ENCODE results near the gene CEP162.
"Not testable (repeated sequence)": the region's sequence is repeated elsewhere in the genome, so short reads cannot be mapped to it uniquely, and the experiment has no call there.

Gene CEP162

DNA sequence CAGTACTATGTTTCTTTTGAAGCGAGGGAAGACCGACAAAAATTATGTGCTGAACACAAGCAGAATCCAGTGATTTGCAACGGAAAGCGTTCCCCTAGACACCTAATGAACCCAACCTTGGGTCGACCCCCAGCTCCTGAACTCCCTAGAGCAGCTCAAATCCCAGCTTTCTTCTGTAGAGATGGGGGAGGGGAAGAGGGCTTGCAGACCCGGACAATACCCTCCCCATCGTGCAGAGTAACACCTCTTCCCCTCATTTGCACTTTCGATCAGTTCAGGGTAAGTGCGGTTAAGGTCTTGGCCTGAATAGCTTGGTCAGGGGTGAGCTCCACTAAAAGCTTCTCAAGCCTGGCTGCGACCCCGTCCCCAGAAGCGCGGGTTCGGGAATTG lies 404 bp downstream of the CEP162 start:
- DNase-seq (ENCODE audit: low read depth in 2 of 2, low spot score in 1 of 2), result no peak

- no peak for DNase-seq (ENCODE audit: low read depth in 2 of 2, low spot score in 1 of 2)
Measured at GRCh38 chr6:84224251-84224650, 3.2 kb downstream of the CEP162 start.

- DNase-seq (ENCODE audit: low read depth in 2 of 2, low spot score in 1 of 2), result not testable (repeated sequence)
Measured at GRCh38 chr6:84223608-84224007, 3.8 kb downstream of the CEP162 start.

DNA sequence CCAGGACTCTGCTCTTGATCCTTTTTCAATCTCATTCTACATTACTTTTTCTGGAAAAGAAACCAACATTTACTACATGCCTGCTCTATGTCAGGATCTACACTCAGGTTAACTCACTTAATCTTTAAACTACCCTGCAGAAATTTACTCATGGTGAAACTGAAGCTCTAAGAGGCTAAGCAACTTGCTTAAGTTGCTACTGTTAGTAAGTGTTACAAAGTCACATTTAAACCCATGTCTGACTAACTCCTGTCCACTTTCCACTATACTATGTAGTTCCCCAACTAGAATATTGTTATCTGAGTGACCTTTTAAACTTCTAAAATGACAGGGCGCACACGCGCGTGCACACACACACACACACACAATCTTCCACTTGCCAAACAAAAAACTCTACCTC lies 5.0 kb downstream of the CEP162 start:
- DNase-seq (ENCODE audit: low read depth in 2 of 2, low spot score in 1 of 2), result no peak

GRCh38 chr6:84220809-84221409 lies 6.5 kb downstream of the CEP162 start:
- DNase-seq (ENCODE audit: low read depth in 2 of 2, low spot score in 1 of 2), result no peak

- no peak for DNase-seq (ENCODE audit: low read depth in 2 of 2, low spot score in 1 of 2)
Measured at GRCh38 chr6:84218091-84218490, 9.4 kb downstream of the CEP162 start.

GRCh38 chr6:84213217-84213616 lies 14.2 kb downstream of the CEP162 start:
- no peak for DNase-seq (ENCODE audit: low read depth in 2 of 2, low spot score in 1 of 2)

- no peak for DNase-seq (ENCODE audit: low read depth in 2 of 2, low spot score in 1 of 2)
Measured at GRCh38 chr6:84204011-84204410, 23.4 kb downstream of the CEP162 start.

GRCh38 chr6:84199987-84200386 lies 27.5 kb downstream of the CEP162 start:
- not testable (repeated sequence) for DNase-seq (ENCODE audit: low read depth in 2 of 2, low spot score in 1 of 2)

DNA sequence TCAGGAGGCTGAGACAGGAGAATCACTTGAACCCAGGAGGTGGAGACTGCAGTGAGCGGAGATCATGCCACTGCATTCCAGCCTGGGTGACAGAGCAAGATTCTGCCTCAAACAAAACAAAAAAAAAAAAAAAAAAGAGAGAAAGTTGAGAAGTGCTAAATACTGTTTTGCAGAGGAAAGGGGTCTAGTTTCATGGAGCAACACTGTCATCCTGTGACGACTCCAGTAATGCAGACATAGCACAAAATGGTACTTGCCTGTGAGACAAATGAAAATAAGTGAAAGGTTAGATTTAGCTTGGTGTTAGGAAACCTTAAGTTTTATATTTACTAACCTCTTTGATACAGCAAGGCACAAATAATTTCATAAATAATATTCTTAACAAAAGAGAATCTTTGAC lies 29.7 kb downstream of the CEP162 start:
- DNase-seq (ENCODE audit: low read depth in 2 of 2, low spot score in 1 of 2), result no peak

DNA sequence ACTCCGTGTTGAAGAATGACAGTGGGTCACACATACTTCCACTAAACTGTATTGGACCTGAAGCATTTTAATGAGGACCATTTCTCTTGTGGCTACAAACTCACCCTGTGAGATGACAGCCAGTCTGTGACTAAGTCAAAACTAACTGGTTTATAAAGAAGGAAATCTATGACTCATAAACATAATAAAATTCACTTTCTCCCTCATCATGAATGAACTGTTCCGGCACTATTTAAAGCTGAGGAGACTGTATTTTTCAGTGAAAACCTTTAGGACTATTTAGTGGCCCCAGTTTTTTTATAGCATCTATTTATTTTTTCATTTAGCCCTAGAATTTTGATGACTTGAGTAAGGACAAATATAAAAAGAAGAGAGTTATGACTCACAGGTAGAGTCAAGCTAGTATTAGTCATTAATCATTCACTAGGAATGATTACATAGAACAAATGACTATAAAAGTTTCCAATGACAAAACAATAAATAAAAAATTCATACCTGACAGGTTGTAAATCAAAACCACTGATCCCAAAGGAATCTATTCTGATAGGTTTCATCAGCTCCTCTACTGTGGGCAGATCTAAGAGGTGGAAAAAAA lies 34.2 kb downstream of the CEP162 start:
- no peak for DNase-seq (ENCODE audit: low read depth in 2 of 2, low spot score in 1 of 2)

GRCh38 chr6:84191802-84192201 lies 35.6 kb downstream of the CEP162 start:
- DNase-seq (ENCODE audit: low read depth in 2 of 2, low spot score in 1 of 2), result no peak

GRCh38 chr6:84189356-84189755 lies 38.1 kb downstream of the CEP162 start:
- DNase-seq (ENCODE audit: low read depth in 2 of 2, low spot score in 1 of 2), result not testable (repeated sequence)

DNA sequence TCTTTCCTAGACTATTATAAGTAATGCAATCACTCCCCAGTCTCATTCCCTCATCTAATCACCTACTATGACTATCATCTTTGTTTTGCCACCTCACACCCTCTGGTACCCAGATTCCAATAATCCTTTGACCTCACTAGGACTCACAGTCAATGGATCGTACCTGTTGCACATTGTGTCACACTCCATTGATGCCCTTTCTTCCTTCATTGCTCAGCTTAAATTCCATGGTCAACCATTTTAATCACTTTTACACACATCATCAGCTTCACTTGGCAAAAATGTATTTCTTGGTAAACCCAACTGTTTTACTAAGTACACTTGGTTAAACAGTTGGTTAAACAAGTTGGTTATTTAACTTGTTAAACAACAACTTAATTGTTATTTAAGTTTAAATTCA lies 44.0 kb downstream of the CEP162 start:
- no peak for DNase-seq (ENCODE audit: low read depth in 2 of 2, low spot score in 1 of 2)

DNA sequence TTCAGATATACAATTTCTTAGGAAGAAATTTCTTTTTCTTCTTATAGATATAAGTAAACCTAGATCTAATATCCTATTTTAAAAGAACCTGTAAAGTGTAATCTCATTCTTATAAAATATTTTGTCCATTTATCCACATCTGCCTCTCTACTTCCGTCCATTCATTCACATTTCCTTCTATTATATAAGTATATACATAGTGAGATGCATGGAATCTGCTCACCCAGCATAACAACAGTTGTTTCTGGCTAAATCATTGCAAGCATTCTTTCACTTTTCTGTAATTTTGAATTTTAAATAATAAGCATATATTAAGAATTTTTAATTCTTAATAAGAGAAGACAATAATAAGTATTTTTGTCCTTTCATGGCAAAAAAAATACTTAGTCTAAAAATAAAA lies 45.4 kb downstream of the CEP162 start:
- DNase-seq (ENCODE audit: low read depth in 2 of 2, low spot score in 1 of 2), result no peak

GRCh38 chr6:84177241-84177640 lies 50.2 kb downstream of the CEP162 start:
- DNase-seq (ENCODE audit: low read depth in 2 of 2, low spot score in 1 of 2), result no peak

DNA sequence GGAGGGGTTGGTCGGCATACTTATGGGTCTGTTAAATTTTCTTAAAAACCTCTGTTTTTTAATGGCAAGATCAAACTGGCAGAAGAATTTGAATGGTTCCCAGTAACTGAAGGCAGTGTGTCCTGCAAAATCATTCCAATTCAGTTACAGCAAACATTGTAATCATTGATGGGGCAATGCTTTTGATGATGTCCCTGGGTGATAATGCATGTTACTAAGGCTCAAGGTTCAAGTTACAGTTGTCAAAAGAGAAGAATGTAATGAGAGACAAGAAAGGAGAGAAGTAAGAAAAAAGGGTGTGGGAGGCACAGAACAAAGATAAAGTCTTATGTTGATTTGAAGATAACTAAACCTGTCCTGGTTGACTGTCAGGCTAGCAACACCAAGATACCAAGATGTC lies 54.9 kb downstream of the CEP162 start:
- DNase-seq (ENCODE audit: low read depth in 2 of 2, low spot score in 1 of 2), result no peak

- DNase-seq (ENCODE audit: low read depth in 2 of 2, low spot score in 1 of 2), result no peak
Measured at GRCh38 chr6:84172080-84172479, 55.4 kb downstream of the CEP162 start.

DNA sequence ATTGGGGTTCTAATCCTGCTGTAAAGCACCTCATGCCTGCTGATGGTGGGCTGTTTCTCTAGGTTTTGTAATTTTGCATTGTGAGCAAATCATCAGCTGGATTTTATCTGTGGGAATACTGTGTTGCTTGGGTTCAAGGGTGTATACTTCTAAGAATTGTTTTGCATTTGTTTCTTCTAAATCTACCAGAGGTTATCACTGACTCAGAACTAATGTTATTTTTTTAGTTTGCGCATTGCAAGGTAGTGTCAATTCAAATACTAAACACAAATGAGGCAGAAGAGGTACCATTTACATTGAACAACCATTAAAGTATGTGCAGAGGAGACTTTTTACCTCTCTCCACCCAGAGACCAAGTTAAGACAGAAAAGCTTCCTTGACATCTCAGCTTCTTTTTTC lies 60.0 kb downstream of the CEP162 start:
- DNase-seq (ENCODE audit: low read depth in 2 of 2, low spot score in 1 of 2), result no peak

DNA sequence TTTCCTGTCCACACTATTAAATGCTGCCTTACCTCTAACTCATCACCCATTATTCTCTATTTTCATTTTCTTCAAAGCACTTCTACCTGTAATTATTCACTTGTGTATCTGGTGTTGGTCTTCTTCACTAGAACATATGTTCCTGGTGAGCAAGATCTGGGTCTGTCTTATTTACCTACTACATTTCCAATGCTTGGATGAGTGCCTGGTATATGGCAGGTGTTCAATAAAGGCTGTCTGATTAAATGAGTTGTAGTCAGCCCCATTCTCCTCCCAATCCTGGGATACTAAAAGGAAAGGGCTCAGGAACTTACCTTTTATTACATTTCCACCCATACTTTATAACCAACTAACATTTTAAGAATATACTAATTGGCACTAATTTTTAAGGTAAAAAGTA lies 61.0 kb downstream of the CEP162 start:
- DNase-seq (ENCODE audit: low read depth in 2 of 2, low spot score in 1 of 2), result no peak

DNA sequence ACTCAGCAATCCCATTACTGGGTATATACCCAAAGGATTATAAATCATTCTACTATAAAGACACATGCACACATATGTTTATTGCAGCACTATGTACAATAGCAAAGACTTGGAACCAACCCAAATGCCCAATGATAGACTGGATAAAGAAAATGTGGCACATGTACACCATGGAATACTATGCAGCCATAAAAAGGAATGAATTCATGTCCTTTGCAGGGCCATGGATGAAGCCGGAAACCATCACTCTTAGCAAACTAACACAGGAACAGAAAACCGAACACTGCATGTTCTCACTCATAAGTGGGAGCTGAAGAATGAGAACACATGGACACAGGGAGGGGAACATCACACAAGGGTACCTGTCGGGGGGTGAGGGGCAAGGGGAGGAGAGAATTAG lies 63.1 kb downstream of the CEP162 start:
- DNase-seq (ENCODE audit: low read depth in 2 of 2, low spot score in 1 of 2), result not testable (repeated sequence)

DNA sequence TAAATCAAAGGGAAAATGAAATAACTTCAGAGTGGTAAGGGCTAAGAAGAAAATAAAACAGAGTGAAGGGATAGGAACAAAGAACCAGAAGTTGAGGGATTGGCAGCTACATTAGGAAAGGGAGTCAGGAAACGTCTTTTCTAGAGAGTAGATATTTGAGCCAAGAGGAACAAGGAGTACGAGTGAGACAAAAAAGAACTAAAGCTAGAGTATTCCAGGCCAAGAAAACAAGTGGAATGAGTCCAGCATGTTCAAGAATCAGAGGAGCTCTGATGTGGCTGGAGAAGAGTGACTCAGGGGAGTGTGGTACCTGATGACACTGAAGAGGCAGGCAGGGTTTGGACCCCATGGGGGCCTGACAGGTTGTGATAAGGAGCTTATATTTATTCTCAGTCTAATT lies 66.3 kb downstream of the CEP162 start:
- DNase-seq (ENCODE audit: low read depth in 2 of 2, low spot score in 1 of 2), result no peak

DNA sequence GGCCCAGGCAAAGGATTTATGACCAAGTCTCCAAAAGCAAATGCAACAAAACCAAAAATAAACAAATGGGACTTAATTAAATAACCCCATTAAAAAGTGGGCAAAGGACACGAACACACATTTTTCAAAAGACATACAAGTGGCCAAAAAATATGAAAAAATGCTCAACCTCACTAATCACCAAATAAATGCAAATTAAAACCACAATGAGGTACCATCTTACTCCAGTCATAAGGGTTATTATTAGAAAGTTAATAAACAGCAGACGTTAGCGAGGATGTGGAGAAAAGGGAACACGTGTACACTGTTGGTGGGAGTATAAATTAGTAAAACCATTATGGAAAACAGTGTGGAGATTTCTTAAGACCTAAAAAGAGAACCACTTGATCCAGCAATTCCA lies 71.1 kb downstream of the CEP162 start:
- no peak for DNase-seq (ENCODE audit: low read depth in 2 of 2, low spot score in 1 of 2)

Measured in stimulated activated CD8-positive, alpha-beta memory T cell treated with anti-CD3 and anti-CD28 coated beads, Interleukin-4, amount 100 ng/mL, for 1 hour (primary cell).